GM23248 (cell line): ENCODE results near the gene ERCC3.

Experiments
- EZH2 ChIP-seq: fragments of 200-600 bp; sonication (generic); IDR thresholded peaks from 2 replicates; pipeline ENCODE4 v1.6.1; 2018; ENCODE audit warnings: antibody characterized with exemption, mild to moderate bottlenecking; ENCODE audit not compliant: insufficient read depth, poor library complexity, severe bottlenecking
- EZH2phosphoT487 ChIP-seq: fragments of 200-600 bp; sonication (generic); IDR thresholded peaks from 2 replicates; pipeline ENCODE4 v1.6.1; 2018; ENCODE audit warnings: antibody characterized with exemption, moderate library complexity, mild to moderate bottlenecking, low read depth; ENCODE audit not compliant: insufficient read depth

DNA sequence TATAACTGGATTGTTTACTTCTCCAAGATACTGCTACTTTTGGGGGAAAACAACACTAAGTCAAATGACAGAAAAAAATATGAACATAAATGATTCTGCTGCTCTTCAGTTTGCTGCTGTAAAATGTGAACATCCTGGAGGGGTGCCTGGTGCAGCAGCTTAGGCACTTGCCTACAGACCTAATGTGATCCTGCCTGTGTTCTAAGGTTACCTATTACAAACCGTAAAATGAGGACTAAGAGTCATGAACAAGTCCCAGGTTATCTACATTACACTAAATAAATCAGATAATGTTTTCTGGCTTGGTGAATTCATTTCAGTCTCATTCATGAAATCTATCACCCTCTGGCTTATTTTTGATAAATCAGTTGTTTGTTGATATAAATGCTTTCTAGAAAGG is 38.4 kb upstream of the ERCC3 start:
- TF ChIP-seq EZH2phosphoT487 (no peak), EZH2 (no peak)
